Ishikawa (cell line): ENCODE measurements around the gene KRTAP6-2.

ENCODE experiments used
- CEBPB ChIP-seq: IDR thresholded peaks from 2 replicates; pipeline ENCODE4 v1.6.1; 2012
- CREB1 ChIP-seq: IDR thresholded peaks from 2 replicates; pipeline ENCODE4 v1.6.1; 2012; ENCODE audit warnings: low read depth
- EGR1 ChIP-seq: IDR thresholded peaks from 2 replicates; pipeline ENCODE4 v1.6.1; 2012
- EP300 ChIP-seq: IDR thresholded peaks from 2 replicates; pipeline ENCODE4 v1.6.1; 2012; ENCODE audit warnings: borderline replicate concordance
- FOXM1 ChIP-seq: IDR thresholded peaks from 2 replicates; pipeline ENCODE4 v1.6.1; 2012; ENCODE audit warnings: low read depth, borderline replicate concordance
- MAX ChIP-seq: IDR thresholded peaks from 2 replicates; pipeline ENCODE4 v1.6.1; 2012
- NFIC ChIP-seq: IDR thresholded peaks from 2 replicates; pipeline ENCODE4 v1.6.1; 2012
- RAD21 ChIP-seq: IDR thresholded peaks from 2 replicates; pipeline ENCODE4 v1.6.1; 2012; ENCODE audit warnings: low read depth
- REST ChIP-seq: IDR thresholded peaks from 2 replicates; pipeline ENCODE4 v1.6.1; 2012; ENCODE audit warnings: low read depth, mild to moderate bottlenecking
- TAF1 ChIP-seq: IDR thresholded peaks from 2 replicates; pipeline ENCODE4 v1.6.1; 2012; ENCODE audit warnings: low read depth, mild to moderate bottlenecking
- TCF12 ChIP-seq: IDR thresholded peaks from 2 replicates; pipeline ENCODE4 v1.6.1; 2012; ENCODE audit warnings: low read depth
- TEAD4 ChIP-seq: IDR thresholded peaks from 2 replicates; pipeline ENCODE4 v1.6.1; 2012
- USF1 ChIP-seq: IDR thresholded peaks from 2 replicates; pipeline ENCODE4 v1.6.1; 2012
- YY1 ChIP-seq: IDR thresholded peaks from 2 replicates; pipeline ENCODE4 v1.6.1; 2012; ENCODE audit warnings: low read depth
- ZBTB7A ChIP-seq: IDR thresholded peaks from 2 replicates; pipeline ENCODE4 v1.6.1; 2012; ENCODE audit warnings: low read depth

KRTAP6-2 gene

GRCh38 chr21:30623362-30623761 lies 24.7 kb upstream of the KRTAP6-2 start:
- TF ChIP-seq REST, result no peak
- TF ChIP-seq CREB1, result no peak
- no peak for TF ChIP-seq YY1
- no peak for TF ChIP-seq EGR1
- no peak for TF ChIP-seq NFIC
- no peak for TF ChIP-seq FOXM1
- no peak for TF ChIP-seq TAF1
- no peak for TF ChIP-seq TCF12
- no peak for TF ChIP-seq CEBPB
- TF ChIP-seq RAD21, result no peak
- no peak for TF ChIP-seq ZBTB7A

GRCh38 chr21:30620522-30620921 lies 21.8 kb upstream of the KRTAP6-2 start, which contains the start of gene KRTAP20-4:
Gene KRTAP20-4, plus strand, starts transcription at chr21:30620627.
- TF ChIP-seq USF1, result no peak
- no peak for TF ChIP-seq TEAD4
- TF ChIP-seq EGR1, result no peak
- TF ChIP-seq FOXM1, result no peak
- no peak for TF ChIP-seq TAF1
- no peak for TF ChIP-seq NFIC
- TF ChIP-seq MAX, result no peak
- no peak for TF ChIP-seq ZBTB7A
- no peak for TF ChIP-seq RAD21
- TF ChIP-seq TCF12, result no peak
- TF ChIP-seq YY1, result no peak
- TF ChIP-seq CEBPB, result no peak
- no peak for TF ChIP-seq EP300
- TF ChIP-seq REST, result no peak
- no peak for TF ChIP-seq CREB1

GRCh38 chr21:30620080-30620479 lies 21.4 kb upstream of the KRTAP6-2 start:
- TF ChIP-seq TAF1 (no peak), RAD21 (no peak), CREB1 (no peak)

- TF ChIP-seq REST, result no peak
- no peak for TF ChIP-seq FOXM1
- TF ChIP-seq CEBPB, result no peak
- no peak for TF ChIP-seq EP300
- no peak for TF ChIP-seq MAX
- no peak for TF ChIP-seq USF1
- TF ChIP-seq RAD21, result no peak
- TF ChIP-seq EGR1, result no peak
- no peak for TF ChIP-seq ZBTB7A
- no peak for TF ChIP-seq CREB1
- TF ChIP-seq YY1, result no peak
- TF ChIP-seq TEAD4, result no peak
- no peak for TF ChIP-seq NFIC
- no peak for TF ChIP-seq TAF1
- no peak for TF ChIP-seq TCF12
These were observed 17.4 kb upstream of the KRTAP6-2 start, which contains the start of gene KRTAP20-1 for GRCh38 chr21:30616125-30616524. Gene KRTAP20-1, plus strand, starts transcription at chr21:30616425. Its CDS starts 30 bp downstream, at chr21:30616455.
